ENCODE data around the gene KCNK17.

Gene KCNK17

GRCh38 chr6:39314273-39314795, at the start of gene KCNK17:
Gene KCNK17 (minus strand): TSS chr6:39314419. CDS start chr6:39314320, 99 bp downstream.
- no peak for DNase-seq

GRCh38 chr6:39363280-39363679, 49.1 kb upstream of the KCNK17 start:
- DNase-seq: no peak

GRCh38 chr6:39362487-39362865, 48.3 kb upstream of the KCNK17 start:
- peak; percentile 71 for DNase-seq

- DNase-seq: peak; percentile 81
These were observed 47.7 kb upstream of the KCNK17 start for GRCh38 chr6:39361657-39362486.

- no peak for DNase-seq
These were observed 46.2 kb upstream of the KCNK17 start for GRCh38 chr6:39360378-39360777.

- no peak for DNase-seq
These were observed 43.9 kb upstream of the KCNK17 start for GRCh38 chr6:39357998-39358686.

- DNase-seq: no peak
These were observed 39.6 kb upstream of the KCNK17 start for GRCh38 chr6:39353698-39354315.

GRCh38 chr6:39350723-39351505, 36.7 kb upstream of the KCNK17 start:
- DNase-seq: no peak

- no peak for DNase-seq
These were observed 34.5 kb upstream of the KCNK17 start for GRCh38 chr6:39348740-39349139.

- peak; percentile 80 for DNase-seq
These were observed 33.8 kb upstream of the KCNK17 start for GRCh38 chr6:39347906-39348585.

GRCh38 chr6:39347206-39347605, 33.0 kb upstream of the KCNK17 start:
- no peak for DNase-seq

- no peak for DNase-seq
These were observed 30.6 kb upstream of the KCNK17 start for GRCh38 chr6:39344821-39345280.

- no peak for DNase-seq
These were observed 29.2 kb upstream of the KCNK17 start for GRCh38 chr6:39343396-39343870.

- no peak for DNase-seq
These were observed 28.6 kb upstream of the KCNK17 start for GRCh38 chr6:39342692-39343395.

GRCh38 chr6:39341937-39342336, 27.7 kb upstream of the KCNK17 start:
- DNase-seq: no peak

GRCh38 chr6:39341352-39341751, 27.1 kb upstream of the KCNK17 start:
- no peak for DNase-seq

- DNase-seq: no peak
These were observed 25.8 kb upstream of the KCNK17 start for GRCh38 chr6:39339868-39340550.

- DNase-seq: no peak
These were observed 25.1 kb upstream of the KCNK17 start for GRCh38 chr6:39339096-39339867.

- DNase-seq: no peak
These were observed 24.2 kb upstream of the KCNK17 start for GRCh38 chr6:39338397-39338796.

Data from midbrain (tissue), 1 donor.